OCI-LY7 (cell line): ENCODE data around the gene KRTAP6-3. TPM values are rescaled to one million over a fixed set of nuclear protein-coding genes. Genes with fewer than 3 reads are reported as not detected.

Source experiments
- BruUV-seq: library from RNA; stranded (reverse); fragments of 400-500 nt; replicated peaks from 2 replicates; lab custom pipeline; 2021; lab: Mats Ljungman, UMichigan
- CTCF ChIA-PET: fragments of 300-600 bp; sonication (Branson Sonifier 250); formaldehyde crosslinking; loops from one replicate; lab custom pipeline; 2022; ENCODE audit warnings: antibody characterized with exemption; ENCODE audit not compliant: unreplicated experiment; lab: Charles Lee
- POLR2A ChIA-PET: fragments of 300-600 bp; sonication (Branson Sonifier 250); formaldehyde crosslinking; loops from one replicate; lab custom pipeline; 2022; ENCODE audit warnings: antibody characterized with exemption; lab: Charles Lee
- DNase-seq: peaks from one replicate; pipeline ENCODE4 v3.0.0-alpha.2; 2015; ENCODE audit warnings: low spot score
- H2AFZ ChIP-seq: fragments of 200-600 bp; sonication (generic), shearing (Covaris generic); 2 replicates; pipeline ENCODE4 v1.6.1; 2014; ENCODE audit warnings: mild to moderate bottlenecking, antibody characterized with exemption, low read length, moderate library complexity
- H3K27ac ChIP-seq: fragments of 200-600 bp; sonication (generic); 2 replicates; pipeline ENCODE4 v1.5.1; 2014; ENCODE audit warnings: mixed run types, low read depth, mild to moderate bottlenecking, moderate library complexity, low read length, inconsistent platforms; ENCODE audit not compliant: poor library complexity, severe bottlenecking
- H3K36me3 ChIP-seq: fragments of 200-600 bp; sonication (generic); 2 replicates; pipeline ENCODE4 v1.6.1; 2014; ENCODE audit warnings: mild to moderate bottlenecking, antibody characterized with exemption, low read length, moderate library complexity, mixed read lengths; ENCODE audit not compliant: insufficient read depth
- H3K4me1 ChIP-seq: fragments of 200-600 bp; sonication (generic); 2 replicates; pipeline ENCODE4 v1.5.1; 2014; ENCODE audit warnings: mild to moderate bottlenecking, low read length; ENCODE audit not compliant: insufficient read depth, poor library complexity, severe bottlenecking
- H3K4me2 ChIP-seq: fragments of 200-600 bp; sonication (generic); 2 replicates; pipeline ENCODE4 v1.6.1; 2014; ENCODE audit warnings: mild to moderate bottlenecking, low read length
- H3K4me3 ChIP-seq: fragments of 200-600 bp; sonication (generic); 2 replicates; pipeline ENCODE4 v1.5.1; 2014; ENCODE audit warnings: mild to moderate bottlenecking, low read depth, low read length; ENCODE audit not compliant: poor library complexity, severe bottlenecking
- H3K79me2 ChIP-seq: fragments of 200-600 bp; sonication (generic); 2 replicates; pipeline ENCODE4 v1.6.1; 2016; ENCODE audit warnings: low read depth, mild to moderate bottlenecking, low read length, moderate library complexity, mixed read lengths; ENCODE audit not compliant: insufficient read depth
- H3K9me2 ChIP-seq: fragments of 200-600 bp; sonication (generic); 2 replicates; pipeline ENCODE4 v1.6.1; 2016; ENCODE audit warnings: mild to moderate bottlenecking, low read length, mixed read lengths; ENCODE audit not compliant: insufficient read depth
- H3K9me3 ChIP-seq: fragments of 200-600 bp; sonication (generic); 2 replicates; pipeline ENCODE4 v1.6.1; 2014; ENCODE audit warnings: mild to moderate bottlenecking, mixed run types, low read length, mixed read lengths
- H4K20me1 ChIP-seq: fragments of 200-600 bp; sonication (generic); 2 replicates; pipeline ENCODE4 v1.6.1; 2014; ENCODE audit warnings: mild to moderate bottlenecking, antibody characterized with exemption, low read length, moderate library complexity, mixed read lengths; ENCODE audit not compliant: insufficient read depth
- CTCF ChIP-seq: fragments of 200-600 bp; sonication (generic); conservative IDR thresholded peaks from 2 replicates; pipeline ENCODE4 v1.5.1; 2014; ENCODE audit warnings: mild to moderate bottlenecking, antibody characterized with exemption, low read length, moderate library complexity, mixed read lengths
- EZH2phosphoT487 ChIP-seq: fragments of 200-600 bp; sonication (generic); IDR thresholded peaks from 2 replicates; pipeline ENCODE4 v1.6.1; 2018; ENCODE audit warnings: low read depth, borderline replicate concordance, mild to moderate bottlenecking, mixed run types, antibody characterized with exemption, low read length, moderate library complexity, mixed read lengths
- intact Hi-C: fragments of 100-400 bp; cut with micrococcal nuclease; formaldehyde crosslinking; loops from one replicate; pipeline ENCODE4 v1.10.0; 2022; ENCODE audit not compliant: unreplicated experiment
- total RNA-seq, 2 experiments: library from RNA; depleted of rRNA in 1 of 2; stranded (reverse); fragments of >200 nt in 1 of 2; shearing (Covaris generic) in 1 of 2; gene quantifications; 2 replicates each; pipeline ENCODE4 v1.2.3, GENCODE V29; 2014 to 2022

KRTAP6-3 gene
- total RNA-seq, 2 experiments from 2014 or later: not detected

GRCh38 chr21:30613836-30614235, 21.6 kb downstream of the KRTAP6-3 start, which contains the start of gene KRTAP6-1:
KRTAP6-1 (minus strand) TSS chr21:30613930; CDS start chr21:30613904, 26 bp downstream.
- CTCF ChIA-PET: no interaction called here
- no peaks in the 10 kb centered on the region for H4K20me1 ChIP-seq
- no peak for TF ChIP-seq EZH2phosphoT487
- H3K9me2 ChIP-seq: no peaks in the 10 kb centered on the region
- POLR2A ChIA-PET: interaction anchor here (1.1 kb wide), 1 partner anchor 11 kb away, joined by 5 read pairs; no protein-coding TSS in a partner anchor
- no peak within 1 kb of the TSS for H3K4me3 ChIP-seq
- intact Hi-C loops: no loop called here
- no peaks in the 10 kb centered on the region for H3K9me3 ChIP-seq
- no peaks in the 10 kb centered on the region for H3K36me3 ChIP-seq
- H3K79me2 ChIP-seq: no peaks in the 10 kb centered on the region
- H3K4me1 ChIP-seq: no peaks in the 10 kb centered on the region
- no TSS peak for BruUV-seq
- no peak within 1 kb of the TSS for H3K27ac ChIP-seq
- H3K4me2 ChIP-seq: no peak within 1 kb of the TSS
- DNase-seq: no peak
- H2AFZ ChIP-seq: no peak within 1 kb of the TSS

GRCh38 chr21:30615199-30615598, 23.0 kb downstream of the KRTAP6-3 start:
- Histone ChIP-seq H3K79me2 (no peaks in the 10 kb centered on the region), H3K36me3 (no peaks in the 10 kb centered on the region), H3K4me2 (no peak overlapping the region), H3K4me3 (no peak overlapping the region), H3K4me1 (no peaks in the 10 kb centered on the region), H3K9me3 (no peaks in the 10 kb centered on the region), H4K20me1 (no peaks in the 10 kb centered on the region), H3K27ac (no peak overlapping the region), H3K9me2 (no peaks in the 10 kb centered on the region), H2AFZ (no peak overlapping the region)
- no TSS peak for BruUV-seq
- ChIA-PET CTCF (no interaction called here), POLR2A (no interaction called here)
- intact Hi-C loops: no loop called here
- no peak for DNase-seq
- no peak for TF ChIP-seq EZH2phosphoT487
- TF ChIP-seq CTCF: no peak

- intact Hi-C loops: no loop called here
- H3K9me2 ChIP-seq: no peaks in the 10 kb centered on the region
- no peak within 1 kb of the TSS for H2AFZ ChIP-seq
- H3K4me1 ChIP-seq: no peaks in the 10 kb centered on the region
- TF ChIP-seq EZH2phosphoT487: no peak
- no peak for TF ChIP-seq CTCF
- no peak within 1 kb of the TSS for H3K4me2 ChIP-seq
- H3K36me3 ChIP-seq: no peaks in the 10 kb centered on the region
- H4K20me1 ChIP-seq: no peaks in the 10 kb centered on the region
- H3K27ac ChIP-seq: no peak within 1 kb of the TSS
- no peaks in the 10 kb centered on the region for H3K9me3 ChIP-seq
- no peaks in the 10 kb centered on the region for H3K79me2 ChIP-seq
- no peak for DNase-seq
- no peak within 1 kb of the TSS for H3K4me3 ChIP-seq
- BruUV-seq: no TSS peak
- ChIA-PET CTCF (no interaction called here), POLR2A (no interaction called here)
Observed at GRCh38 chr21:30616125-30616524, 23.9 kb downstream of the KRTAP6-3 start, which contains the start of gene KRTAP20-1. KRTAP20-1 (plus strand) TSS chr21:30616425; CDS start chr21:30616455, 30 bp downstream.
